Large intestine (tissue), 3 donors: ENCODE measurements around the gene GLB1L. TPM values are rescaled to one million over a fixed set of nuclear protein-coding genes. Genes with fewer than 3 reads are reported as not detected.

Experiments used
- DNase-seq, 2 donors: peaks; one replicate each; pipeline versions ENCODE4 v3.0.0 to v3.0.0-alpha.2; 2013
- H3K27ac ChIP-seq: one replicate; pipeline ENCODE4 v1.5.1; 2013; ENCODE audit warnings: low read length
- H3K27me3 ChIP-seq: 2 replicates; pipeline ENCODE4 v1.6.1; 2013; ENCODE audit warnings: low read length; ENCODE audit not compliant: control insufficient read depth, insufficient read depth
- H3K36me3 ChIP-seq: 2 replicates; pipeline ENCODE4 v1.6.1; 2013; ENCODE audit warnings: low read length; ENCODE audit not compliant: control insufficient read depth, insufficient read depth
- H3K4me1 ChIP-seq: one replicate; pipeline ENCODE4 v1.6.1; 2013; ENCODE audit warnings: low read length; ENCODE audit not compliant: control insufficient read depth, insufficient read depth
- H3K4me3 ChIP-seq: one replicate; pipeline ENCODE4 v1.5.1; 2013; ENCODE audit warnings: low read length
- H3K9me3 ChIP-seq: one replicate; pipeline ENCODE4 v1.6.1; 2013; ENCODE audit warnings: mild to moderate bottlenecking, low read depth, low read length, moderate library complexity; ENCODE audit not compliant: control insufficient read depth
- WGBS: methylation state at CpG from one replicate; pipeline ENCODE4 v1.1.5; 2013; ENCODE audit warnings: low lambda C conversion rate; ENCODE audit not compliant: insufficient coverage; 5-methylcytosine and 5-hydroxymethylcytosine counted together
- polyA plus RNA-seq: library from polyadenylated mRNA; unstranded; fragments of 120-200 nt; gene quantifications from one replicate; pipeline ENCODE4 v1.2.1, GENCODE V29; 2013

The GLB1L gene
- polyA plus RNA-seq, 1 donor, result 20.9 TPM

GRCh38 chr2:219280651-219281050, 35.4 kb upstream of the GLB1L start:
- Histone ChIP-seq H3K27me3 (no peaks in the 10 kb centered on the region), H3K4me3 (no peak overlapping the region), H3K36me3 (peaks cover 45% of the 10 kb centered on the region), H3K27ac (no peak overlapping the region), H3K4me1 (peaks cover 17% of the 10 kb centered on the region), H3K9me3 (no peaks in the 10 kb centered on the region)
- WGBS, result no CpG with 5 or more reads among the region's 4 CpGs
- DNase-seq, result no peak

- H3K27ac ChIP-seq, result peak overlapping the region; percentile 85
- no peak for DNase-seq
- no CpG with 5 or more reads among the region's 12 CpGs for WGBS
- peak overlapping the region; percentile 65 for H3K4me3 ChIP-seq
- H3K27me3 ChIP-seq, result no peaks in the 10 kb centered on the region
- H3K36me3 ChIP-seq, result peaks cover 38% of the 10 kb centered on the region
- H3K9me3 ChIP-seq, result no peaks in the 10 kb centered on the region
- peaks cover 17% of the 10 kb centered on the region for H3K4me1 ChIP-seq
Observed at GRCh38 chr2:219279916-219280516, 34.8 kb upstream of the GLB1L start.

- Histone ChIP-seq H3K4me1 (peaks cover 17% of the 10 kb centered on the region), H3K9me3 (no peaks in the 10 kb centered on the region), H3K4me3 (peak within 1 kb of the TSS; percentile 65), H3K27me3 (no peaks in the 10 kb centered on the region), H3K27ac (peak within 1 kb of the TSS; percentile 85), H3K36me3 (peaks cover 32% of the 10 kb centered on the region)
- peak; percentile 97 to 98 for DNase-seq
- WGBS, result no CpG with 5 or more reads among the region's 65 CpGs
Observed at GRCh38 chr2:219279151-219279915, 34.1 kb upstream of the GLB1L start, which contains the start of gene DNAJB2. Gene DNAJB2 (plus strand): TSS chr2:219279366. CDS start chr2:219279834, 468 bp downstream.

GRCh38 chr2:219278655-219279150, 33.5 kb upstream of the GLB1L start:
- peak overlapping the region; percentile 85 for H3K27ac ChIP-seq
- H3K36me3 ChIP-seq, result peaks cover 29% of the 10 kb centered on the region
- H3K4me1 ChIP-seq, result peaks cover 17% of the 10 kb centered on the region
- WGBS, result no CpG with 5 or more reads among the region's 9 CpGs
- H3K27me3 ChIP-seq, result no peaks in the 10 kb centered on the region
- DNase-seq, result no peak
- peak overlapping the region; percentile 47 for H3K4me3 ChIP-seq
- no peaks in the 10 kb centered on the region for H3K9me3 ChIP-seq

- 100% methylated on average over 1 of the region's 25 CpGs for WGBS
- Histone ChIP-seq H3K4me1 (peaks cover 17% of the 10 kb centered on the region), H3K27me3 (no peaks in the 10 kb centered on the region), H3K4me3 (peak overlapping the region; percentile 12), H3K36me3 (peaks cover 22% of the 10 kb centered on the region), H3K9me3 (no peaks in the 10 kb centered on the region), H3K27ac (peak overlapping the region; percentile 85)
- DNase-seq, result peak; percentile 67 to 81
Observed at GRCh38 chr2:219277703-219278654, 32.7 kb upstream of the GLB1L start.

GRCh38 chr2:219274361-219274921, 29.2 kb upstream of the GLB1L start:
- Histone ChIP-seq H3K27ac (no peak overlapping the region), H3K27me3 (no peaks in the 10 kb centered on the region), H3K36me3 (no peaks in the 10 kb centered on the region), H3K4me3 (no peak overlapping the region), H3K4me1 (peaks cover 22% of the 10 kb centered on the region), H3K9me3 (no peaks in the 10 kb centered on the region)
- WGBS, result no CpG with 5 or more reads among the region's 6 CpGs
- DNase-seq, result peak in 1 of 2 donors; percentile 34

- Histone ChIP-seq H3K27me3 (no peaks in the 10 kb centered on the region), H3K36me3 (no peaks in the 10 kb centered on the region), H3K27ac (no peak overlapping the region), H3K9me3 (no peaks in the 10 kb centered on the region), H3K4me3 (no peak overlapping the region), H3K4me1 (peaks cover 26% of the 10 kb centered on the region)
- DNase-seq, result no peak
- no CpG with 5 or more reads among the region's 3 CpGs for WGBS
Observed at GRCh38 chr2:219273937-219274336, 28.7 kb upstream of the GLB1L start.

GRCh38 chr2:219272995-219273394, 27.8 kb upstream of the GLB1L start:
- no CpG with 5 or more reads among the region's 2 CpGs for WGBS
- H3K4me1 ChIP-seq, result peaks cover 20% of the 10 kb centered on the region
- H3K27me3 ChIP-seq, result no peaks in the 10 kb centered on the region
- no peak overlapping the region for H3K27ac ChIP-seq
- no peaks in the 10 kb centered on the region for H3K36me3 ChIP-seq
- H3K4me3 ChIP-seq, result no peak overlapping the region
- no peak for DNase-seq
- H3K9me3 ChIP-seq, result no peaks in the 10 kb centered on the region

GRCh38 chr2:219272356-219272755, 27.1 kb upstream of the GLB1L start:
- DNase-seq, result no peak
- H3K36me3 ChIP-seq, result no peaks in the 10 kb centered on the region
- no peaks in the 10 kb centered on the region for H3K27me3 ChIP-seq
- H3K4me1 ChIP-seq, result peaks cover 17% of the 10 kb centered on the region
- H3K9me3 ChIP-seq, result no peaks in the 10 kb centered on the region
- H3K4me3 ChIP-seq, result no peak overlapping the region
- WGBS, result no CpG with 5 or more reads among the region's 4 CpGs
- no peak overlapping the region for H3K27ac ChIP-seq

GRCh38 chr2:219271021-219271420, 25.8 kb upstream of the GLB1L start:
- DNase-seq, result no peak
- Histone ChIP-seq H3K27me3 (no peaks in the 10 kb centered on the region), H3K36me3 (no peaks in the 10 kb centered on the region), H3K9me3 (no peaks in the 10 kb centered on the region), H3K4me1 (peaks cover 17% of the 10 kb centered on the region), H3K4me3 (no peak overlapping the region), H3K27ac (no peak overlapping the region)
- no CpG with 5 or more reads among the region's 2 CpGs for WGBS
